ENCODE data around the gene ZNF341.

DNA sequence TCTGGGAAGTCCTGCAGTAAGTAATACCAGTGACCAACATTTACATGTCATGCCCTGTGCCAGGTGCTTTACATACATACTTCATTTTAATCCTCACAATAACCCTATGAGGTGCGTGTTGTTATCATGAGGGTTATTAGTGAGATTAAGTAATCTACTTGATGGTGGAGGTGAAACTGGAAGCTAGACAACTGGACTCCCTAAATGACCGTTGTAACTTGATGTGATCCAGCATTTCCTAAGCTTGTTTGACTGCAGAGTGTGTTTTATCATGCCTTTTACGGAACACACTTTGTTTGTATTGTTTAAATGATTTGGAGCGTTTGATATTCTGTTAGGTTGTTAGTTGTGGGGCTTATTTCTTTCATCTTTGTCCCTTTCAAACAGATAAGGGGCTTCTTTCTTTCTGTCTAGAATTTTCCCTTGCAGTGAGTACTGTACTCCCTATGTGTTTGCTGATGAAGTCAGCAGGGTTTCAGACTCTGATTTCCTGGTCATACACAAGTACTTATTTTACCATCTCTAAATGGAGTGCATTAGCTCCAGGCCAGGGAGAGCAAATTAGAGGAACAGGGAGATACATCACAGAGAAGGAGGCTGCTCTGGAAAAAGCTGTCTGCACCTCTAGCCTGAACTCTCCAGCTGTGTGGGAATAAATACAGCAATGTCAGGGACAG is 109.1 kb downstream of the ZNF341 start:
- no peak for TF ChIP-seq EP300 (IDR thresholded peaks at IDR 0.05; ENCODE audit: low read length)
- TF ChIP-seq, protein P1, sequence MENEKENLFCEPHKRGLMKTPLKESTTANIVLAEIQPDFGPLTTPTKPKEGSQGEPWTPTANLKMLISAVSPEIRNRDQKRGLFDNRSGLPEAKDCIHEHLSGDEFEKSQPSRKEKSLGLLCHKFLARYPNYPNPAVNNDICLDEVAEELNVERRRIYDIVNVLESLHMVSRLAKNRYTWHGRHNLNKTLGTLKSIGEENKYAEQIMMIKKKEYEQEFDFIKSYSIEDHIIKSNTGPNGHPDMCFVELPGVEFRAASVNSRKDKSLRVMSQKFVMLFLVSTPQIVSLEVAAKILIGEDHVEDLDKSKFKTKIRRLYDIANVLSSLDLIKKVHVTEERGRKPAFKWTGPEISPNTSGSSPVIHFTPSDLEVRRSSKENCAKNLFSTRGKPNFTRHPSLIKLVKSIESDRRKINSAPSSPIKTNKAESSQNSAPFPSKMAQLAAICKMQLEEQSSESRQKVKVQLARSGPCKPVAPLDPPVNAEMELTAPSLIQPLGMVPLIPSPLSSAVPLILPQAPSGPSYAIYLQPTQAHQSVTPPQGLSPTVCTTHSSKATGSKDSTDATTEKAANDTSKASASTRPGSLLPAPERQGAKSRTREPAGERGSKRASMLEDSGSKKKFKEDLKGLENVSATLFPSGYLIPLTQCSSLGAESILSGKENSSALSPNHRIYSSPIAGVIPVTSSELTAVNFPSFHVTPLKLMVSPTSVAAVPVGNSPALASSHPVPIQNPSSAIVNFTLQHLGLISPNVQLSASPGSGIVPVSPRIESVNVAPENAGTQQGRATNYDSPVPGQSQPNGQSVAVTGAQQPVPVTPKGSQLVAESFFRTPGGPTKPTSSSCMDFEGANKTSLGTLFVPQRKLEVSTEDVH (IDR thresholded peaks at IDR 0.05; ENCODE audit: low read depth, partially characterized antibody) = no peak
- TF ChIP-seq, protein P2, sequence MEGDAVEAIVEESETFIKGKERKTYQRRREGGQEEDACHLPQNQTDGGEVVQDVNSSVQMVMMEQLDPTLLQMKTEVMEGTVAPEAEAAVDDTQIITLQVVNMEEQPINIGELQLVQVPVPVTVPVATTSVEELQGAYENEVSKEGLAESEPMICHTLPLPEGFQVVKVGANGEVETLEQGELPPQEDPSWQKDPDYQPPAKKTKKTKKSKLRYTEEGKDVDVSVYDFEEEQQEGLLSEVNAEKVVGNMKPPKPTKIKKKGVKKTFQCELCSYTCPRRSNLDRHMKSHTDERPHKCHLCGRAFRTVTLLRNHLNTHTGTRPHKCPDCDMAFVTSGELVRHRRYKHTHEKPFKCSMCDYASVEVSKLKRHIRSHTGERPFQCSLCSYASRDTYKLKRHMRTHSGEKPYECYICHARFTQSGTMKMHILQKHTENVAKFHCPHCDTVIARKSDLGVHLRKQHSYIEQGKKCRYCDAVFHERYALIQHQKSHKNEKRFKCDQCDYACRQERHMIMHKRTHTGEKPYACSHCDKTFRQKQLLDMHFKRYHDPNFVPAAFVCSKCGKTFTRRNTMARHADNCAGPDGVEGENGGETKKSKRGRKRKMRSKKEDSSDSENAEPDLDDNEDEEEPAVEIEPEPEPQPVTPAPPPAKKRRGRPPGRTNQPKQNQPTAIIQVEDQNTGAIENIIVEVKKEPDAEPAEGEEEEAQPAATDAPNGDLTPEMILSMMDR (IDR thresholded peaks at IDR 0.05 in 2 of 3, conservative IDR thresholded peaks at IDR 0.05 in 1 of 3; ENCODE audit: insufficient read depth in 2 of 3, low read depth in 1 of 3, low read length in 3 of 3) = no peak
- TF ChIP-seq MAZ (CRISPR knock-in tag; conservative IDR thresholded peaks at IDR 0.05 in 1 of 2, IDR thresholded peaks at IDR 0.05 in 1 of 2) = no peak
- TF ChIP-seq CTBP1 (IDR thresholded peaks at IDR 0.05; ENCODE audit: borderline replicate concordance) = no peak
- TF ChIP-seq BRCA1 (IDR thresholded peaks at IDR 0.05) = no peak
- no peak for TF ChIP-seq BRCA1 (CRISPR knock-in tag; IDR thresholded peaks at IDR 0.05)
- no peak for TF ChIP-seq HMG20B (CRISPR knock-in tag; IDR thresholded peaks at IDR 0.05)

Measured in K562 (cell line).